Measurements from ENCODE around the gene SYTL3. TPM values are rescaled to one million over a fixed set of nuclear protein-coding genes. Genes with fewer than 3 reads are reported as not detected.
A peak's percentile ranks its signal among the peaks of the same experiment; 100 is the strongest.

SYTL3 gene
- total and polyA plus RNA-seq, 2 of the 8 experiments (the other 6 are each of a cell fraction or from before 2014, with no cell fraction given) = 0.27 to 0.99 TPM

DNA sequence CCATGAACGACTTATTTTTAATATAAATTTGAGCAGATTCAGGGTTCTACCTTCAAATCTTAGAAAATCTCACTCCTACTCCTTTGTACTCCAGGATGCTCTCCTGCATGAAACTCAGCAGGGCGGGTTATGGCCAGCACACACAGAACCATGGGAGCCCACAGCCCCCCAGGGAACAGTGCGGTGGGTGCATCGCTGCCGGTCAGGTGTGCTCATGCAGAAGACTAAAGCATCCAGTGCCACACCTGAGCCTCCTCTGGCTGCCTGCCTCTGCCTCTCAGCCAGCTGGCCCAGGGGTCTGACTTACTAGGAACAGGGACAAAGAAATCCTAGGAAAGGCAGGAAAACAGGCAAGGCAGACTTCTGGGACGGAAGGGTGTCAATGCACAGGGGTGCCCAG is 137.5 kb downstream of the SYTL3 start:
- Histone ChIP-seq H3K4me1 (replicated peaks in 1 of 4; ENCODE audit: control insufficient read depth in 3 of 4, insufficient read depth in 4 of 4, low read length in 3 of 4) (no peaks in the 10 kb centered on the region; a peak in 1 of 7 replicates), H3K36me3 (ENCODE audit: control insufficient read depth in 2 of 4, insufficient read depth in 4 of 4, low read length in 3 of 4) (peaks cover 38 to 81% (median 61%) of the 10 kb centered on the region in 4 experiments), H3K4me2 (ENCODE audit: insufficient read depth in 1 of 2, low read depth in 2 of 2, low read length in 2 of 2) (no peak overlapping the region), H2AK5ac (ENCODE audit: low read depth, low read length) (no peak overlapping the region), H3K23ac (ENCODE audit: insufficient read length) (no peak overlapping the region), H3K79me1 (ENCODE audit: low read depth, low read length) (peaks cover 10% of the 10 kb centered on the region; the same call in 1 of the 2 replicates), H2AFZ (ENCODE audit: low read length) (no peak overlapping the region), H4K20me1 (replicated peaks in 1 of 2; ENCODE audit: control insufficient read depth in 1 of 2, insufficient read depth in 2 of 2, low read length in 2 of 2) (peaks cover 7 to 20% of the 10 kb centered on the region in 2 experiments), H4K91ac (replicated peaks; ENCODE audit: insufficient read length, low read length) (no peak overlapping the region), H2BK12ac (ENCODE audit: low read depth, low read length) (no peak overlapping the region), H4K8ac (ENCODE audit: extremely low read depth, insufficient read depth, low read length) (peak overlapping the region; percentile 11; the same call in 1 of the 2 replicates), H2BK20ac (ENCODE audit: low read length) (no peak overlapping the region), H3K9ac (replicated peaks in 1 of 4; ENCODE audit: extremely low read depth in 1 of 4, low read depth in 3 of 4, low read length in 3 of 4) (no peak overlapping the region; a peak in 1 of 7 replicates), H3K9me3 (ENCODE audit: insufficient read depth in 2 of 2, low read depth in 1 of 2, low read length in 1 of 2) (no peaks in the 10 kb centered on the region), H3K18ac (ENCODE audit: extremely low read depth, low read length) (no peak overlapping the region), H2BK15ac (ENCODE audit: low read length) (no peak overlapping the region), H4K5ac (ENCODE audit: insufficient read length, low read depth, low read length) (no peak overlapping the region), H3K14ac (ENCODE audit: insufficient read length) (no peak overlapping the region), H2BK5ac (ENCODE audit: low read depth, low read length) (0 out of 2 replicates have a peak overlapping the region, but pooled peaks have one; percentile 8), H3K79me2 (ENCODE audit: control insufficient read depth in 1 of 2, insufficient read depth in 2 of 2, low read length in 2 of 2) (peaks cover 0 to 85% of the 10 kb centered on the region in 2 experiments; a peak in 3 of 4 replicates), H3K4ac (replicated peaks; ENCODE audit: insufficient read length, low read depth, low read length) (no peak overlapping the region), H2BK120ac (replicated peaks; ENCODE audit: low read depth, low read length) (no peak overlapping the region), H3K27me3 (replicated peaks in 1 of 4; ENCODE audit: control insufficient read depth in 3 of 4, extremely low read depth in 1 of 4, insufficient read depth in 3 of 4, low read length in 3 of 4) (no peaks in the 10 kb centered on the region), H3K56ac (replicated peaks; ENCODE audit: insufficient read length, low read depth, low read length) (no peak overlapping the region), H3K27ac (ENCODE audit: low read depth, low read length) (no peak overlapping the region), H3K23me2 (ENCODE audit: low read depth, low read length) (no peaks in the 10 kb centered on the region), H3K4me3 (ENCODE audit: extremely low read depth in 1 of 4, insufficient read depth in 2 of 4, low read depth in 3 of 4, low read length in 4 of 4) (no peak overlapping the region)
- ChIA-PET POLR2A (ENCODE audit: partially characterized antibody) (interaction anchor here (0.5 to 1.9 kb wide), 3 partner anchors 23 to 203 kb away, joined by 3 to 6 read pairs (median 4); no protein-coding TSS in a partner anchor), CTCF (ENCODE audit: partially characterized antibody) (interaction anchor here (1.0 to 6.8 kb wide), 3 partner anchors 68 to 186 kb away, joined by 5 to 54 read pairs (median 6); no protein-coding TSS in a partner anchor)
- no peak for DNase-seq (ENCODE audit: low read depth in 1 of 2, low spot score in 2 of 2)
- 81% methylated on average over 6 of the region's 6 CpGs; no CpG with 5 or more reads in 1 of the 2 experiments for WGBS, 2 experiments (ENCODE audit: extremely low coverage in 1 of 2, insufficient coverage in 1 of 2, insufficient read length in 1 of 2, insufficient replicate concordance in 2 of 2, low coverage in 1 of 2, low lambda C conversion rate in 2 of 2, missing lambda C conversion rate in 1 of 2)
- FAIRE-seq = no peak
- TF ChIP-seq MAFK (IDR thresholded peaks at IDR 0.05; ENCODE audit: low read depth, low read length) (no peak), JUND (IDR thresholded peaks at IDR 0.05; ENCODE audit: low read length) (no peak)
